Activated T-cell treated with anti-CD3 and anti-CD28 coated beads, Interleukin-2, amount 50 U/mL, for 72 hours (primary cell): ENCODE data around the gene PRKG1. TPM values are rescaled to one million over a fixed set of nuclear protein-coding genes. Genes with fewer than 3 reads are reported as not detected.
"Not testable (repeated sequence)": the region's sequence is repeated elsewhere in the genome, so short reads cannot be mapped to it uniquely, and the experiment has no call there.

Source experiments
- ATAC-seq, 2 donors: fragments of 150-1000 bp; cut with Tn5 transposase; replicated peaks in 1 of 2; 2 replicates each; pipeline ENCODE4 v1.10.0; 2021; ENCODE audit warnings: moderate library complexity in 2 of 2, mild to moderate bottlenecking in 1 of 2
- DNase-seq, 2 donors: peaks; one replicate each; pipeline ENCODE4 v3.0.0; 2021 to 2022; ENCODE audit warnings: mixed read lengths in 1 of 2
- H3K27ac Mint-ChIP-seq: one replicate; pipeline ENCODE4 v1.8.0; 2022; ENCODE audit warnings: mild to moderate bottlenecking, moderate library complexity, mixed read lengths
- H3K27me3 Mint-ChIP-seq: one replicate; pipeline ENCODE4 v1.8.0; 2022; ENCODE audit warnings: low read depth, mixed read lengths
- H3K36me3 Mint-ChIP-seq, 2 donors: one replicate each; pipeline ENCODE4 v1.8.0; 2022; ENCODE audit warnings: mixed read lengths in 2 of 2, mild to moderate bottlenecking in 1 of 2; ENCODE audit not compliant: insufficient read depth in 2 of 2
- H3K4me1 Mint-ChIP-seq: one replicate; pipeline ENCODE4 v1.8.0; 2022; ENCODE audit warnings: low read depth, mixed read lengths
- H3K4me3 Mint-ChIP-seq, 2 donors: one replicate each; pipeline ENCODE4 v1.8.0; 2022; ENCODE audit warnings: mild to moderate bottlenecking in 2 of 2, mixed read lengths in 2 of 2, moderate library complexity in 2 of 2
- H3K9me3 Mint-ChIP-seq, 2 donors: one replicate each; pipeline ENCODE4 v1.8.0; 2022; ENCODE audit warnings: mixed read lengths in 2 of 2
- total RNA-seq, 2 donors: library from RNA; stranded (reverse); gene quantifications; one replicate each; pipeline ENCODE4 v1.2.3, GENCODE V29; 2022

PRKG1 gene
- total RNA-seq, 2 donors from 2014 or later: not detected

GRCh38 chr10:51421853-51422252, 347.6 kb downstream of the PRKG1 start:
- no peaks in the 10 kb centered on the region for H3K4me1 Mint-ChIP-seq
- H3K4me3 Mint-ChIP-seq: no peak overlapping the region
- H3K27ac Mint-ChIP-seq: no peak overlapping the region
- no peaks in the 10 kb centered on the region for H3K36me3 Mint-ChIP-seq
- no peak for DNase-seq
- H3K27me3 Mint-ChIP-seq: peaks cover 7% of the 10 kb centered on the region
- no peak for ATAC-seq
- peaks cover 0 to 2% of the 10 kb centered on the region in 2 donors for H3K9me3 Mint-ChIP-seq

DNA sequence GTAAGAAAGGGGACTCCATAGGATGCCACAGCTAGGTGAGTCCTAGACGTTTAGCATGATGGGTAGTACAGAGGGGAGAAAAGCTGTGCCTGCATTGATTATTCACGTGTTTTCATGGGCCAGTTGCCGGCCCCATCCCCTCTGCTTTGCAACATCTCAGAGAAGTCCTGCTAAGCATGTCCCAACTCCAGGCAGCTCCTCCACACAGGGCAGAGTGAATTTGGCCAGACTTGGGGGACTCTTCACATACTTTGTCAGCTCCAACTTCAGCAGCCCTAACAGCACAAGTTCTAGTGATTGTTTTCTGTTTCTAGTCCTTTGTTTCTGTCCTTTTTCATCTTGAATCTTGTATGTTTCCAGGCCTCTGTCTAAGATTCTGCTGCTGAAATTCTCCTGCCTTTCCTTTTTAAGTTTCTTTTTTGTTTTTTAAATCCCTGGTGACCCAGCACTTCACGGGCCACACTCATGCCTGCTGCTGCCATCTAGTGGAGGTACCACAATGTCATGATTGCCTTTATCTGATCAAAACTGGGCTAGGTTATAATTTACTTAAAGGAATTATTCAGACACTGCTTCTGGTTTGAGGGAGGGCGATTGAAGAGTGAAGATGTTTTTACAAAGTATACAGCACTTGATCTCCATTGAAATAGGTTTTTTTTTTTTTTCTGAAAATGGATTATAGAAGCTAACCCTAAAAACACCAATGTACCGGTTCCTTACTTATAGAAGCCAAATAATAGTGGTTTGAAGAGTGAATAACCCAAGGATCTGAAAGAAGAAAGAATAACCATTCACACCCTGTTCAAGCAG, 348.2 kb downstream of the PRKG1 start:
- H3K9me3 Mint-ChIP-seq: peaks cover 0 to 2% of the 10 kb centered on the region in 2 donors
- ATAC-seq (peak in 1 of 2 donors; percentile 45), DNase-seq (peak; percentile 25 to 33)
- H3K27me3 Mint-ChIP-seq: peaks cover 7% of the 10 kb centered on the region
- no peaks in the 10 kb centered on the region for H3K4me1 Mint-ChIP-seq
- no peak overlapping the region for H3K4me3 Mint-ChIP-seq
- H3K27ac Mint-ChIP-seq: no peak overlapping the region
- H3K36me3 Mint-ChIP-seq: no peaks in the 10 kb centered on the region

DNA sequence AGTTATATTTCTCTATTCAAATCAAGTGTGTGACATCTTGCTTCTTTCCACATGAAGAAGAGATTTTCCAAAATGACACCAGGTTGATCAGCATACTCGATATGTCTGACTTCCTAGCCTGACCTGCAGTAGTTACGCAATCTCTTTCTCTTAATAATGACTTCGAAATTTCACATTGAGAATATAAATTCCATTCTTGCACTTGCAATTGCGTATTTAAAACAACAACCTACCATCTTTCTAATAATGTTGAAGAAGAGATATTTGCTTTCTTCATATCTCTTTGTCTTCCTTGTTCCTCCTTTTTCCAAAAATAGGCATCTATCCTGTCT, 348.8 kb downstream of the PRKG1 start:
- Mint-ChIP-seq H3K4me1 (no peaks in the 10 kb centered on the region), H3K4me3 (no peak overlapping the region), H3K36me3 (no peaks in the 10 kb centered on the region), H3K27me3 (peaks cover 7% of the 10 kb centered on the region), H3K9me3 (peaks cover 0 to 2% of the 10 kb centered on the region in 2 donors), H3K27ac (no peak overlapping the region)
- ATAC-seq: no peak
- no peak for DNase-seq

GRCh38 chr10:51425431-51425830, 351.1 kb downstream of the PRKG1 start:
- Mint-ChIP-seq H3K27ac (no peak overlapping the region), H3K4me1 (no peaks in the 10 kb centered on the region), H3K27me3 (peaks cover 7% of the 10 kb centered on the region), H3K4me3 (no peak overlapping the region), H3K36me3 (no peaks in the 10 kb centered on the region), H3K9me3 (no peaks in the 10 kb centered on the region)
- ATAC-seq (no peak), DNase-seq (no peak)

DNA sequence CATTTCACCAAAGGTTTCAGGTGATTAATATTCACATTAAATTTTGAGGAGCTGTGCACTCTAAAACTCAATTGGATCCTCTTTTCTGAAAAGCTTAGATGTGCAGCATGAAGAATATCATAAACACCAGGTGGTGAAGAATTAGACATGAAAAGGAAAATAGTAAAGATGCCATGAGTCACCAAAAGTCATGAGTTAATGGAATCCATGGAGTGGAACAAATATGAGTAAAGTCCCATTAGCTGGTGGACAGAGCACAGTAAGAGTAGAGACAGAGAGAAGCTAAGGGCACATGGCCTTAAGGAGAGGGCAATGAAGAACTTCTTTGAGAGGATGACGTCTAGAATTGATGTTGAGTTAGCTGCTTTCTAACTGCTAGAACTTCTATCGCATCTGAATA, 353.5 kb downstream of the PRKG1 start:
- H3K27ac Mint-ChIP-seq: no peak overlapping the region
- ATAC-seq (no peak), DNase-seq (no peak)
- no peaks in the 10 kb centered on the region for H3K36me3 Mint-ChIP-seq
- no peaks in the 10 kb centered on the region for H3K9me3 Mint-ChIP-seq
- H3K4me3 Mint-ChIP-seq: no peak overlapping the region
- H3K27me3 Mint-ChIP-seq: no peaks in the 10 kb centered on the region
- no peaks in the 10 kb centered on the region for H3K4me1 Mint-ChIP-seq

GRCh38 chr10:51430506-51430905, 356.2 kb downstream of the PRKG1 start:
- Mint-ChIP-seq H3K4me3 (no peak overlapping the region), H3K4me1 (no peaks in the 10 kb centered on the region), H3K36me3 (no peaks in the 10 kb centered on the region), H3K9me3 (no peaks in the 10 kb centered on the region), H3K27me3 (no peaks in the 10 kb centered on the region), H3K27ac (no peak overlapping the region)
- DNase-seq (no peak), ATAC-seq (no peak)

GRCh38 chr10:51433949-51434475, 359.7 kb downstream of the PRKG1 start:
- Mint-ChIP-seq H3K9me3 (no peaks in the 10 kb centered on the region), H3K4me3 (no peak overlapping the region), H3K27me3 (no peaks in the 10 kb centered on the region), H3K27ac (no peak overlapping the region), H3K4me1 (no peaks in the 10 kb centered on the region), H3K36me3 (no peaks in the 10 kb centered on the region)
- DNase-seq: no peak
- ATAC-seq: no peak

DNA sequence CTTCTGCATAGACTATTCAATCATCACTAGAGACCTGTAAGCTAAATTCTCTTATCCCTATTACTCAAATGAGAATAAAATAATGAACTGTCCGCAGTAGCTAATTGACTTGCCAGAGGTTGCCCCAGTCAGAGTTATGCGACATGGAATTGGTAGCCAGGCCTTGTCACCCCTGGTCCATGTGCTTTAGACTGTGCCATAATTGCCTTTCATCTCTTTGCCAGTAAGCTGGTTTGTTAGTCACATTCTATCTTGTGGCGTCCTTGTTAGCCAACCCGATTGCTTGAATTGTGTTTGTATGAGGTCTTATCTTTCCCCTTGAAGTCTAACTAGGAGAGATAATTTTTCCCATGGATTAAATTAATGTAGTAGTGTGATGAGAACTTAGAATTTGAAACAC, 362.5 kb downstream of the PRKG1 start:
- no peak for DNase-seq
- Mint-ChIP-seq H3K36me3 (no peaks in the 10 kb centered on the region), H3K9me3 (no peaks in the 10 kb centered on the region), H3K27me3 (no peaks in the 10 kb centered on the region), H3K4me3 (no peak overlapping the region), H3K27ac (no peak overlapping the region), H3K4me1 (no peaks in the 10 kb centered on the region)
- ATAC-seq: no peak

DNA sequence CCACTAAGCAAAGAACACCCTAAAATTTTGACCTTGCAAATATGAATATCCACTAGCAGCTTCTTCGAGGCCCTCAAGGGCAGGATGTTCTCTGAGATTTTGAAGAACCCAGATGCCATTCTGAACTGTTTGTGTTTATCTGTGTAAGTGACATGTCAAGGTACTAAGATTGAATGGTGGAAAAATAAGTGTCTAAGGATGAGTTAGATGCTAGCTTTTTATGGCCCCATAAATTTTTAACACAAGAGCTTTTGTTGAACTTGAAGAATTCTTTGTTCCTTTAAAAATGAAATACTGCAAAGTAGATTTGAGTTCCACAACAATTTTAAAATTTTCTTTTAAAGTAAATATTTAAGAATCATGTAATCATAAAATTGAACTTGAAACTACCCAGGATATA, 365.4 kb downstream of the PRKG1 start:
- H3K9me3 Mint-ChIP-seq: no peaks in the 10 kb centered on the region
- H3K4me1 Mint-ChIP-seq: no peaks in the 10 kb centered on the region
- no peaks in the 10 kb centered on the region for H3K27me3 Mint-ChIP-seq
- DNase-seq (no peak), ATAC-seq (no peak)
- no peak overlapping the region for H3K4me3 Mint-ChIP-seq
- no peak overlapping the region for H3K27ac Mint-ChIP-seq
- no peaks in the 10 kb centered on the region for H3K36me3 Mint-ChIP-seq

GRCh38 chr10:51445588-51445987, 371.3 kb downstream of the PRKG1 start:
- H3K9me3 Mint-ChIP-seq: no peaks in the 10 kb centered on the region

DNA sequence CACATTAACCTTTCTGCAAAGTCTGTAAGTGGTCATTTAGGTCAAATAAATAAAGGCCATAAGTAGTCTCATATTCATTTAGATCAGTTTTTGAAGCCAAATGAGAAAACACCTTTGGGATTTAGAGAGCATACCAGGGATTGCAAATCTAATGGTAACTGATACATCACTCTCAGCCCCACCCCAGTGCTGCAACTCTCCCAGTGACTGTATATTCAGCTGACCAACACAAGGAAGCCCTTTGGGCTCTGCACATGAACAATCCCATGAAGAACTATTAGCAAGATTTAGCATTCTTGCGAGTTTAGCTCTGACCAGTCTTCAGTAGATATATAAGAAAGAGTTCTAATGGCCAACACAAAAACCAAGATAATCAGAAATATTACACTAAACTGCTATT, 372.8 kb downstream of the PRKG1 start:
- no peak overlapping the region for H3K4me3 Mint-ChIP-seq
- H3K4me1 Mint-ChIP-seq: no peaks in the 10 kb centered on the region
- H3K27ac Mint-ChIP-seq: no peak overlapping the region
- ATAC-seq (no peak), DNase-seq (no peak)
- H3K27me3 Mint-ChIP-seq: no peaks in the 10 kb centered on the region
- no peaks in the 10 kb centered on the region for H3K9me3 Mint-ChIP-seq
- no peaks in the 10 kb centered on the region for H3K36me3 Mint-ChIP-seq

More at GRCh38 chr10:51445588-51445987, 371.3 kb downstream of the PRKG1 start:
- H3K4me3 Mint-ChIP-seq: no peak overlapping the region
- no peaks in the 10 kb centered on the region for H3K4me1 Mint-ChIP-seq
- H3K36me3 Mint-ChIP-seq: no peaks in the 10 kb centered on the region
- no peak overlapping the region for H3K27ac Mint-ChIP-seq
- H3K27me3 Mint-ChIP-seq: no peaks in the 10 kb centered on the region
- ATAC-seq: no peak
- no peak for DNase-seq

DNA sequence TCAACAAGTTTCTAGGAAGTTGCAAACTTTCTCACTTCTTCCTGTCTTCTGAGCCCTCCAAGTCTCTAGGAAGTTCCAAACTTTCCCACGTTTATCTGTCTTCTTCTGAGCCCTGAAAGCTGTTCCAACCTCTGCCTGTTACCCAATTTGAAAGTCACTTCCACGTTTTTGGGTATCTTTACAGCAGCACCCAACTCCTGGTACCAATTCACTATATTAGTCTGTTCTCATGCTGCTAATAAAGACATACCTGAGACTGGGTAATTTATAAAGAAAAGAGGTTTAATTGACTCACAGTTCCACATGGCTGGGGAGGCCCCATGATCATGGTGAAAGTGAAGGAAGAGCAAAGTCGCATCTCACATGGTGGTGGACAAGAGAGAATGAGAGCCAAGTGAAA, 381.5 kb downstream of the PRKG1 start:
- ATAC-seq, DNase-seq, H3K4me3 Mint-ChIP-seq, H3K4me1 Mint-ChIP-seq, H3K9me3 Mint-ChIP-seq, H3K27me3 Mint-ChIP-seq, H3K27ac Mint-ChIP-seq, H3K36me3 Mint-ChIP-seq: not testable (repeated sequence)

- Mint-ChIP-seq H3K36me3 (peaks cover 1 to 4% of the 10 kb centered on the region in 2 donors), H3K4me1 (no peaks in the 10 kb centered on the region), H3K9me3 (peaks cover 2 to 5% of the 10 kb centered on the region in 2 donors), H3K4me3 (no peak overlapping the region), H3K27ac (no peak overlapping the region), H3K27me3 (no peaks in the 10 kb centered on the region)
- no peak for DNase-seq
- ATAC-seq: no peak
These were observed 385.2 kb downstream of the PRKG1 start for GRCh38 chr10:51459476-51459875.
